H1 (cell line): ENCODE measurements around the gene RRM2. TPM values are rescaled to one million over a fixed set of nuclear protein-coding genes. Genes with fewer than 3 reads are reported as not detected.
A peak's percentile ranks its signal among the peaks of the same experiment; 100 is the strongest.

ENCODE experiments used
- EGR1 ChIP-seq: IDR thresholded peaks from 2 replicates; pipeline ENCODE4 v1.6.1; 2011; ENCODE audit warnings: low read depth, low read length, borderline replicate concordance
- GABPA ChIP-seq: IDR thresholded peaks from 2 replicates; pipeline ENCODE4 v1.6.1; 2011; ENCODE audit warnings: mild to moderate bottlenecking, low read length, moderate library complexity, borderline replicate concordance; ENCODE audit not compliant: insufficient read depth
- KDM1A ChIP-seq: fragments of 200-600, 300-600 bp; sonication (generic); IDR thresholded peaks from 2 replicates; pipeline ENCODE4 v1.7.1; 2016; ENCODE audit warnings: mild to moderate bottlenecking, low read length, borderline replicate concordance
- KDM4A ChIP-seq: IDR thresholded peaks from one replicate; pipeline ENCODE4 v1.7.1; 2012; ENCODE audit warnings: low read depth, mild to moderate bottlenecking, moderate library complexity, low read length, inconsistent platforms; ENCODE audit not compliant: severe bottlenecking
- NRF1 ChIP-seq: IDR thresholded peaks from 2 replicates; pipeline ENCODE4 v1.6.1; 2011; ENCODE audit warnings: mild to moderate bottlenecking, low read depth, low read length, improper control_type of control experiment
- PHF8 ChIP-seq: fragments of 200-600 bp; sonication (generic); conservative IDR thresholded peaks from 2 replicates; pipeline ENCODE4 v1.7.1; 2012; ENCODE audit warnings: low read depth, mild to moderate bottlenecking, inconsistent platforms, low read length, moderate library complexity
- RAD21 ChIP-seq, 2 experiments: IDR thresholded peaks in 1 of 2; conservative IDR thresholded peaks in 1 of 2; 2 replicates each; pipeline ENCODE4 v1.6.1; 2011; ENCODE audit warnings: low read depth in 2 of 2, low read length in 2 of 2, improper control_type of control experiment in 1 of 2, inconsistent platforms in 1 of 2, mild to moderate bottlenecking in 1 of 2, moderate library complexity in 1 of 2
- SP2 ChIP-seq: IDR thresholded peaks from 2 replicates; pipeline ENCODE4 v1.6.1; 2012; ENCODE audit warnings: mild to moderate bottlenecking, low read length, inconsistent platforms
- TBP ChIP-seq: IDR thresholded peaks from 2 replicates; pipeline ENCODE4 v1.6.1; 2011; ENCODE audit warnings: low read depth, low read length, improper control_type of control experiment
- polyA plus RNA-seq, 7 experiments: library from polyadenylated mRNA; depleted of rRNA in 3 of 7; stranded (reverse) in 5 of 7; unstranded in 2 of 7; fragments of >200 nt in 5 of 7; fragments of 200-250 nt in 2 of 7; gene quantifications; 1 replicate in 5 of 7; 2 replicates in 1 of 7; 4 replicates in 1 of 7; pipeline versions ENCODE4 v1.2.1 to v1.2.3, GENCODE V29; 2011 to 2013; ENCODE audit warnings: missing spikeins in 2 of 7, mixed read lengths in 2 of 7
- total RNA-seq: library from RNA; stranded (reverse); fragmentation: NEBNext Ultra II Directional; extraction: Animal tissue kit (Norgen Biotek cat#: 25700); gene quantifications from 2 replicates; pipeline ENCODE4 v1.2.1, GENCODE V29; 2021
- TF ChIP-seq, protein P1 (sequence below): IDR thresholded peaks from 2 replicates; pipeline ENCODE4 v1.6.1; 2012; ENCODE audit warnings: inconsistent platforms

RRM2 gene
- total and polyA plus RNA-seq, 2 of the 8 experiments (the other 6 are each of a cell fraction or from before 2014, with no cell fraction given), result 37.7 to 215 TPM

DNA sequence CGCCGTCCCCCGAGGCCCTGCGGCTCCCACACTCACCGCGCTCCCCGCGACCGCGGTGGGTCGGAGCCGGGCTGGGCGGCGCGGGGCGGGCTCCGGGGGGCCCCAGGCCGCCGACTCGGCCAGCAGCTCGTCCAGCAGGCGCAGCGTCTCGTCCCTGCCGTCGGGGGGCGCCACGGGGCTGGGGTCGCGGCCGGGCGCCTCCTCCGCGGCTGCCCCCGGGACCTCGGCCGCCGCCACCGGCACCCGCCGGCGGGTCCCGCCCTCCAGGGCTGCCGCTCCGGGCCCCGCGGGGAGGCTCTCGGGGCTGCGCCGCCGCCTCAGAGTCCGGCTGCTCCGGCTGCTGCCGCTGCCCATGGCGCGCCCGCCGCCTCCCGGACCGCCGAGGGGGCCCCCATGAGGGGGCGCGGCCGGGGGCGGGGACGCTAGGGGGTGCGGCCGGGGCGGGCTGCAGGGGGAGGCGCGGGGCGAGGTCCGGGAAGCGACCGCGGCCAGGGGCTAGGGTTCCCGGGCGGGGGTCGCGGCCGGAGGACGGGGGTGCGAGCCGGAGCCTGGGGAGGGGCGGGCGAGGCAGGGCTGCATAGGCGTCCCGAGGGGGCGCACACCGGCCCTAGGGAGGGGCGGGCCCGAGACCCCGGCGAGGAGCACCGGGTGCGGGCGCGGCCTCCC is 42.5 kb upstream of the RRM2 start, which contains the start of gene CYS1 (continued):
- TF ChIP-seq GABPA (no peak), NRF1 (no peak), SP2 (no peak), RAD21 (IDR thresholded peaks at IDR 0.05 in 1 of 2, conservative IDR thresholded peaks at IDR 0.05 in 1 of 2; ENCODE audit: low read depth in 2 of 2, low read length in 2 of 2) (peak in 1 of 2 experiments; percentile 36; a peak in 1 of 4 replicates), PHF8 (peak; percentile 33; the same call in 1 of the 2 replicates), EGR1 (no peak), KDM4A (peak; percentile 60), TBP (no peak), KDM1A (no peak)
- TF ChIP-seq, protein P1, sequence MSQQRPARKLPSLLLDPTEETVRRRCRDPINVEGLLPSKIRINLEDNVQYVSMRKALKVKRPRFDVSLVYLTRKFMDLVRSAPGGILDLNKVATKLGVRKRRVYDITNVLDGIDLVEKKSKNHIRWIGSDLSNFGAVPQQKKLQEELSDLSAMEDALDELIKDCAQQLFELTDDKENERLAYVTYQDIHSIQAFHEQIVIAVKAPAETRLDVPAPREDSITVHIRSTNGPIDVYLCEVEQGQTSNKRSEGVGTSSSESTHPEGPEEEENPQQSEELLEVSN, result no peak
